Myocyte (in vitro differentiated cells): ENCODE data around the gene SMYD1. TPM values are rescaled to one million over a fixed set of nuclear protein-coding genes. Genes with fewer than 3 reads are reported as not detected.

ENCODE experiments used
- DNase-seq: peaks from one replicate; pipeline ENCODE4 v3.0.0-alpha.2; 2012; ENCODE audit warnings: low read depth
- total RNA-seq: library from RNA; depleted of rRNA; stranded (reverse); fragments of >200 nt; gene quantifications from 2 replicates; pipeline ENCODE4 v1.2.3, GENCODE V29; 2014

Gene SMYD1
- total RNA-seq, 1 donor from 2014 or later, result 243 TPM

DNA sequence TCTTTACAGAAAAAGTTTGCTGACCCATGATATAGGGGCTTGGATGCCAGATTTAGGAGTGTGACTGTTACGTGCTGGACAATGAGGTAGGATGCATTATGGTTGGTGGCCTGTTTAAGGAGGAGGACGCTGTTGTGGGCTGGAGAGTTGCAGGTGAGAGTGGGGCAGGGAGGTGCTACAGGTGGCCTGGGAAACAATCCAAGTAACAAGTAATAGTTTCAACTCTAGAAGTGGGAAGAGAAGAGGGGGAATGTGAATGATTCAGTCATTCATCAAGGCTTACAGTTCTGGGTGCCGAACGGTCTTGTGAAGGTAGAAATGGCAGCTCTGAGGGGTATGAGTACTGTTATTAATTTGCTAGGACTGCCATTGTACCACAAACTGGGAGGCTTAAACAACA, 54.1 kb downstream of the SMYD1 start:
- no peak for DNase-seq

DNA sequence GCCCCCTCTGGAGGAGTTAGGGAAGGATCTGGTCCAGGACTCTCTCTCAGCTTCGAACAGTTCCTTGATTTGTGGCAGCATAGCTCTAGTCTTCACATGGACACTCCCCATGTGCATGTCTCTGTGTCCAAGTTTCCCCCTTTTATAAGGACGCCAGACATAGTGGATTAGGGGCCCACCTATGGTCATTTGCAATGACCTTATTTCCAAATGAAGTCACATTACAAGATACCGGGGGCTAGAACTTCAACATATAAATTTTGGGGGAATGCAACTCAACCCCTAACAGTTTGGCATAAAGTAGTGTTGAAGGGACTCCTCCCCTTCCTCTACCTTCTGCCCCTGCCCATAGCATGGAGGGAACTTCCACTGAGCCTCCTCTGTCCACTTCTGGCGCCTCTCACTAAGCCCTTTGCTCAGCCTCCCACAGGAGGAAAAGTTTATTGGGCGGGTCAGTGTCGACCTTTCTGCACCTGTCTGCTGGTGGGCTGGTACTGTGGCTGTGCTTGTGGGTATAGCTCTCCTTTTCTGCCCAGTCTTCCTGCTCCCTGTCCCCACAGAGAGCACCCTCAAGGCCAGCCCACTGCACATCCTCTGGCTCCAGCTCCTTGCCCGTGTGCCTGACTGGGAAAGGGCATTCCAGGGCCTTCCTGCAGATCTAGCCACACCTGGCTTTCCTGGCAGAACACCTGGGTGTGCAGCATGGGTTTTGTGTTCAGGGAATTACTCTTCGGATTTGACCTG, 54.7 kb downstream of the SMYD1 start:
- DNase-seq, result no peak

DNA sequence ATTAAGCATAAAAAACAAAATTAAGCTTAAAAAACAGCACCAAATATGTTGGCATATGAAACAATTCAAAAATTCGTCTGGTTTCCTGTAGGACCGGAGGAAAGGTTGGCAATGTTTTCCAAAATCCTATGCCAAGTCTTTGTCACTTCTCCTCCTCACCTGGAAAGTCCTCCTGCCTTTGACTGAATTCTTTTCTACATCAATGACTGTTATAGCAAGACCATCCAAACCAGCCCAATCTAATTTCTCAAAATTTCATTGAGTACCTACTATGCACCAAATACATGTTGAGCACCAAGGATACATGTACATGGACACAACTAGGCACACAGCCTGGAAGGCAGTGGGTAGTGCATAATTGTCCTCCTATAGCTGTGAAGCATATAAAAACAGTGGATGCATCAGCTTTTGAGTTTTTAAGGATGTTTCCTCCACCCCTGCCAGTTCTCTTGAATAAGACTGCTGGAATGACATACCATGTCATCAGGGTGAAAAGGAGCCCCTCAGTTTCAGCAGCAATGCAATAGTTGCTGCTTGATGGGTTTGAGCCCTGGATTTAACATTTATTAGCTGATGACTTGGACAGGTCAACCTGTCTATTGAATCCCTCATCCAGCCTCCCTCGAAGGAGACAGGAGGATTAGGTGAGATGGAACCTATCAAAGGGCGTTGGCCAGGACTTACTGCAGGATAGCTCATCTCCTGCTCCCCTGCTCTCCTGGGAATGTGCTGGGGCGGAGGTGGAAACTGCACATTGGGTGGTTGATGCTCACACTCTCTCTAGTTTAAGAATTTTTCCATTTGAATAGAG, 55.7 kb downstream of the SMYD1 start:
- no peak for DNase-seq

GRCh38 chr2:88123975-88124917, 56.6 kb downstream of the SMYD1 start:
- no peak for DNase-seq

- no peak for DNase-seq
Measured at GRCh38 chr2:88125344-88125923, 57.8 kb downstream of the SMYD1 start.

DNA sequence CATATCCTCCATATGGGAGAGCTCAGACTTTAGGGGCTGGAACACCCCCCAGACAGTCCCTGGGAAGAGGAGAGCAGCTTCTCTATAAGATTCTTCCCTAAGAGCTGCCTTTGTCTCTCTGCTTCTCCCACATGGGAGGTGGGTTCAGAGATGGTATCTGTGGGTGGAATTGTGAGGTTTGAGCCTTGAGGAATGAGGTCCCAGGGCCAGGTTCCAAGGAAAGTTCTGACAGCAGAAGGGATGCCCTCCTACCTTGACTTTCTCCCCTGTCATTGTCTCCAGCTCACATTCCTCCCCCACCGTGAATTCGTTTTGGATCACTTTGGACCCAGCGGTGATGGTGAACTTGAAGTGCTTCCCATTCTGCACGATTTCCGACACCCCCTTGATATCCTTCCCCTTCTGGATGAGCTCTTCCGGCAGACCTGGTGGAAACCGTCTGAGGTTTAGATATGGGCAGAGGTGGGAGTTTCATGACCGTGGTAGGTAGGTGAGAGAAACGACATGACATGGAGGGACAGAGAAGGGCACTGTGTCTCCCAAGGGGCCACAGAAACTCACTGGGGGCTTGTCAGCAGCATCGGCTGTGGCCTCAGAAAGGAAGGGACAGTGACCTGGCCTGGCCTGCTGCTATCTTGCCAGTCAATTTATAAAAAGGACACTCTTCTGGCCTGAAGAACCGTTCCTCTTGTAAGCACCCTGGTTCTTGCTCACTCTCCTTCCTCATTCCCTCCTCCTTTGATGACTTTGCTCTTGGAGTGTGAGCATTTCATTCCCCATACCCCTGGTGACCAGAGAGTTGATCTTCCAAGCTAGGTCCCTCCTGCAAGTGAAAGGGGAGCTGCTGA, 58.5 kb downstream of the SMYD1 start:
- DNase-seq, result no peak

DNA sequence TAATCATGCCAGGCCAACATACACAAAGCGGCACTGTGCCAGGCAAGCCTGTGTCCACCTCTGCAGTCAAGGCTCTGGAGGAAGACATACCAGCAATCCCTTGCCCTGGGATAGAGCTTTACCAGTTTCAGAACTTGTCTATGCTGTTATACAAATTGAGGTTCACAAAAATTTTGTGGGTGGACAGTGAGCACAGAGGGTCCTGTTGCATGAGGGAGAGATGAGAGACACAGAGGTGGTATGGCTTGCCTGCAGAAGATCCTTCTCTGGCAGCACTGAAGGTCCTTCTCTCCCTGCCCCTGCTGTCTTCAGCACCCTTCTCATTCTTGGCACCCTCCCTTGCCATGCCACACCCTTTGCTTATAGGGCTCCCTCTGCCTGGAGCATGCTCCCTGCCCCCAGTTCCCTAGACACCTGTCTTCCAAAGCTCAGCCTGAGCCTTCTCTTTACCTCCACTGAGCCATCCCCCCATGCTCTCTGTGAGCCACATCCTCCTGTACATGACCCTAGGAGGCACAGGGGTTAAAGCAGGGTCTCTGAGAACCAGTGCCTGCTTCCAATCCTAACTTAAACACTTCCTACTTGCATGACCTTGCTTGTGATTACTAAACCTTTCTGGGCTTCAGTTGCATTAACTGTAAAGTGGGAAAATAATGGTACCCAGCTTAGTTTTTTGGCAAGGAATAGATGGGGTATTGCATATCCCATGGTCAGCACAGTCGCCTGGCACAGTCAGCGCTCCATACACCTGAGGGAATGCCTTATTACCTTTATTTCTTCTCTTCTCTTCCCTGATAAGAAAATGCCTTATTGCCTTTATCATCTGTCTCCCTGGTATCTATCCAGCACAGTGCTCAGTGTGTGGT, 59.4 kb downstream of the SMYD1 start:
- no peak for DNase-seq

DNA sequence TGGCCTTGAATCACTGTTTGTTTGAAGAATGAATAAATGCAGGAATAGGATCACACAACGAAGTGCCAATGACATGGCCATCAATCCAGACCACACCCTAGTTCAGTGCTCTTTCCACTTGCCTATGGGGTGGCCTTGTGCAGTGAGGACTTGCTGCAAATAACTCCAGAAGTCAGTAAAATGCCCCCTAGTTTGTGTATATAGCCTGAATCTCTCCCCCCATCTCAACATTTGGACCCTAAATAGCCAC, 59.9 kb downstream of the SMYD1 start:
- no peak for DNase-seq

GRCh38 chr2:88127888-88128653, 60.4 kb downstream of the SMYD1 start, which contains the start of gene FABP1:
Gene FABP1 (minus strand): TSS chr2:88128062. CDS start chr2:88128017, 45 bp downstream.
- DNase-seq, result no peak

DNA sequence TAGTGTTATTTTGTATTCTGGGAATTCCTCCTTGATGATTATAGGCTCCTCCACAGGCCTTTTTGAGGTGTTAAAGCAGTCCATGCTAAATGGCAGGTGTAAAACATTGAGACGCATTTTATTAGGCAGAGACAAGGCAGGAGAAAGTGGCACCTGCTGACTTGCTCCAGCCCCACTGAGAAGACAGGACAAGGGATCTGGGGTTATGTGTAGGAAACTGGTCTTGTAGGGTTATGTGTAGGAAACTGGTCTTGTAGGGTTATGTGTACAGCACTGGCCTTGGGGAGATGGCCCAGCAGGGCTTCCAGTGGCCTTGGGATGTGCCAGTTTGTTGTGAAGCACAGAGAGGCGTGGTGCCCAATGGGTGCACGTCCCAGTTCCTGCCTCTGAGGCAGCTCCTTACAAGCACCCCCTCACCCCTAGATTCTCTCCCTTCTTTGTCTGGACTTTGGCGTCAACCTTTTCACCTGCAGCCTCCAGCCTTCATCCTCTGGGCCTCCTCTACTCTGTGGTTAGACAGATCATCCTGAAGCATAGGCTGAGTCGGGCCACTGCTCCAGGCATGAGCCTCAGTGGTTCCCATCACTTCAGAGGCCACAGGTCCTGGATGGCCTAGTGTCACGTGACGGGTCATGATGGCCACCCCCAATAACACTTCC, 61.2 kb downstream of the SMYD1 start:
- DNase-seq, result no peak

- no peak for DNase-seq
Measured at GRCh38 chr2:88129313-88129959, 61.8 kb downstream of the SMYD1 start.

- no peak for DNase-seq
Measured at GRCh38 chr2:88131201-88131998, 63.8 kb downstream of the SMYD1 start.

DNA sequence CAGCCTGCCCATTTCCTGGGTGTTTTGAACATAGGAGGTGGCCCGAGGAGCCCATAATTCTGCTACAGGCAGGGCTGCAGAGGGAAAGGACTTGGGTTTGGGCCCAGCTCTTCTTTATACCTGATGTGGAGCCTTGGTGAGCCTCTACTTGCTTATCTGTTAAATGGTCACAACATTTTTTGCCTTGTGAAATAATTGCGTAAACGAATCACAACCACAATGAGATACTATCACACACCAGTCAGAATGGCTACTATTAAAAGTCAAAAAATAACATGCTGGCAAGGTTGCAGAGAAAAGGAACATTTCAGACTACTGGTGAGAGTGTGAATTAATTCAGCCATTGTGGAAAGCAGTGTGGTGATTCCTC, 64.4 kb downstream of the SMYD1 start:
- DNase-seq, result no peak

DNA sequence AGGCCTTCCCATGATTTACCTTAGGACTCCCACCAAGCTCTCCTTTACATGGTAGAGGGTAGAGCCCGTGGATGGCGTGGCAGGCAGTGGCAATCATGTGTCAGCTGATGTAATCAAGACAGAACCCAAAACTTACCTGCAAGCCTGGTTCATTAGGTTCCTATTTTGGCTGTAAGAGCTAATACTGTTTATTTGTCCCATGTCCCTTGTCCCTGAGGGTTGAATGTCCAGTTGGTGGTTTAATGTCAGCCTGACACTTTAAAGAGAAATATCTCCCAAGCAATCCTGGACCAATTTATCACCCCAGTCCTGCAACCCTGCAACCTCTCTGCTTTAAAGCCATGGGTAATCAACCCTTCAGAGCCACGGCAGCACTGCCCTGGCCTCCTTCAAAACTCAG, 66.2 kb downstream of the SMYD1 start:
- DNase-seq, result no peak

DNA sequence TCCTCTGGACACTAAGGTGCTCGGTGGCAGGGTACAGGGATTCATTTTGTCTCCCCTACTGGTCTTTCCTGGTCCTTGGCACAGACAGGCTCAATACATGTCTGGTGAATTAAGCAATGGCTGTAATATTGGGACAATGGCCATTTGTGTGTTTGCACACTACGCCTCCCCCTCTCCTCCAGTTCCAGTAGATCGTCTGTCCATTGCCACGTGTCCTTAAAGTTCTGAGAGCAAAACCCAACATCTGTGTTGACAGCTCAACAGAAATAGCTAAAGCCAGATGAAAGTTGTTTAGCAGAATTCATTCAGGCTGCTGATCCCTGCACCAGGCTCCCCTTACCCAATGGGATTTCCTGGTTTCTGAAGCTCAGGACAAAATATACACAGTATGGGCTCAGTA, 69.2 kb downstream of the SMYD1 start:
- DNase-seq, result no peak

DNA sequence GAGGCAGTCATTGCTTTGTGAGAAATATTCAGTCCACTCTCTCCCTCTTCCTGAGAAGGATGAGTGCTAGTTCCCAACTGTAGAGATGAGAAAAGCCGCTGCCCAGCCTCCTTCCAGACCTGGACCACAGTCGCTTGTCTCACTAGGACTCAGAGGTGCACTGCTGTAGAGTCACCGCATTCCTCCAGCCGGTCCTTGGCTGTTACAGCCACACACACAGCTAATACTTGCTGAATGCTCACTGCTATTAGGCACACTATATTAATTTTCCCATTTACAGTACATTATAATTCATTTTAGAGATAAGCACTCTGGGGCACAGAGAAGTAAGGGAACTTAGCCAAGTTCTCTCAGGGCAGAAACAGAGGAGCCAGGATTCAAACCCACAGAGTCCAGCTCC, 70.2 kb downstream of the SMYD1 start:
- DNase-seq, result no peak

DNA sequence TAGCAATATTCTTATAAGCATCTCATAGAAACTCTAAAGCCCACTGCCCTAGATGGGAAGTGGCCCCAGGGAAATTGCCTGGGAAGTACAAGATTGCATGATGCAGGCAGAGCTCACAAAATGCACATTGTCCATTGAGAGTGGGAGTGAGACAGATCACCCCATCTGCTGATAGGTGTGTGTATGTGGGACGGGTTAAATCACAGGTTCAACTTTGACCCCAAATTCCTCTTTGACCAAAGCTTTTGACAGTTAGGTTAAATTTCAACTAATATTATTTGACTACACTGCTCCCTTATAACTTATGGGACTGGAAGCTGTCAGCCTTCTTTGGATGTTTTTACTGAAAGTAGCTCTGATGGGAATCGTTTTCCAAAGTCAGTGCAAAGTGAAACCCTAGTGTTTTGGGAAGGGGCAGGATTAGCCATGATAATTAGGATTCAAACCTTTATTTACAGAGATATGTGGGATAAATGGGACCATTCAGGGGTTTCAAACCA, 71.6 kb downstream of the SMYD1 start:
- DNase-seq, result no peak
